Dedifferentiated amniotic fluid mesenchymal stem cell (primary cell): ENCODE results near the gene C1orf167.

Source experiments
- DNase-seq: peaks from one replicate; pipeline ENCODE4 v3.0.0-alpha.2; 2016; ENCODE audit errors: extremely low spot score

The C1orf167 gene

GRCh38 chr1:11835441-11836225 lies 73.6 kb downstream of the C1orf167 start:
- DNase-seq: no peak

GRCh38 chr1:11836955-11837766 lies 75.2 kb downstream of the C1orf167 start:
- no peak for DNase-seq

- no peak for DNase-seq
These were observed 75.9 kb downstream of the C1orf167 start for GRCh38 chr1:11837767-11838348.

GRCh38 chr1:11838349-11839272 lies 76.6 kb downstream of the C1orf167 start:
- peak; percentile 40 for DNase-seq
